Small intestine (tissue), 16 donors: Measurements from ENCODE around the gene AGPAT3. TPM values are rescaled to one million over a fixed set of nuclear protein-coding genes. Genes with fewer than 3 reads are reported as not detected.

Experiments used
- DNase-seq, 2 donors: peaks; one replicate each; pipeline versions ENCODE4 v3.0.0 to v3.0.0-alpha.2; 2013
- FAIRE-seq: peaks from 2 replicates; lab custom pipeline; 2012; peaks lifted over from hg19 to GRCh38; lab: Jason Lieb, UNC
- H3K27ac ChIP-seq, 3 donors: one replicate each; pipeline ENCODE4 v1.5.1; 2013; ENCODE audit warnings: low read length in 2 of 3, mild to moderate bottlenecking in 2 of 3, control low read depth in 1 of 3, inconsistent platforms in 1 of 3, low read depth in 1 of 3, moderate library complexity in 1 of 3
- H3K27me3 ChIP-seq, 3 donors: one replicate each; pipeline ENCODE4 v1.6.1; 2013; ENCODE audit warnings: low read length in 3 of 3, inconsistent platforms in 1 of 3; ENCODE audit not compliant: control insufficient read depth in 3 of 3, insufficient read depth in 3 of 3
- H3K36me3 ChIP-seq, 3 donors: one replicate each; pipeline ENCODE4 v1.6.1; 2013; ENCODE audit warnings: low read length in 3 of 3, inconsistent platforms in 1 of 3, low read depth in 1 of 3, mild to moderate bottlenecking in 1 of 3, moderate library complexity in 1 of 3; ENCODE audit not compliant: control insufficient read depth in 3 of 3, insufficient read depth in 2 of 3
- H3K4me1 ChIP-seq, 3 donors: one replicate each; pipeline ENCODE4 v1.6.1; 2013; ENCODE audit warnings: low read length in 2 of 3, inconsistent platforms in 1 of 3, low read depth in 1 of 3, mild to moderate bottlenecking in 1 of 3, moderate library complexity in 1 of 3; ENCODE audit not compliant: control insufficient read depth in 3 of 3, insufficient read depth in 2 of 3
- H3K4me3 ChIP-seq, 3 donors: one replicate each; pipeline ENCODE4 v1.5.1; 2013; ENCODE audit warnings: low read length in 3 of 3, control low read depth in 1 of 3, inconsistent platforms in 1 of 3, low read depth in 1 of 3, mild to moderate bottlenecking in 1 of 3, moderate library complexity in 1 of 3
- H3K9me3 ChIP-seq, 2 donors: one replicate each; pipeline ENCODE4 v1.6.1; 2013; ENCODE audit warnings: low read depth in 1 of 2, low read length in 1 of 2; ENCODE audit not compliant: control insufficient read depth in 2 of 2, insufficient read depth in 1 of 2
- WGBS, 3 donors: extraction: QIAGEN DNeasy Blood & Tissue Kit; methylation state at CpG; one replicate each; pipeline ENCODE4 v1.1.7; 2013; 5-methylcytosine and 5-hydroxymethylcytosine counted together
- long read RNA-seq, 10 donors: transcript quantifications; one replicate each; lab custom pipeline, GENCODE V29; 2026
- polyA plus RNA-seq, 4 donors: library from polyadenylated mRNA; stranded (reverse) in 3 of 4; unstranded in 1 of 4; fragments of 200-250 nt in 3 of 4; fragments of 120-200 nt in 1 of 4; gene quantifications; one replicate each; pipeline versions ENCODE4 v1.2.1 to v1.2.3, GENCODE V29; 2013
- donor health status: healthy with polysubstance abuse.
- donor health status: control.
- donor health status: control.
- donor health status: Bipolar disorder and iron deficiency.
- donor health status: healthy.

AGPAT3 gene, protein sequence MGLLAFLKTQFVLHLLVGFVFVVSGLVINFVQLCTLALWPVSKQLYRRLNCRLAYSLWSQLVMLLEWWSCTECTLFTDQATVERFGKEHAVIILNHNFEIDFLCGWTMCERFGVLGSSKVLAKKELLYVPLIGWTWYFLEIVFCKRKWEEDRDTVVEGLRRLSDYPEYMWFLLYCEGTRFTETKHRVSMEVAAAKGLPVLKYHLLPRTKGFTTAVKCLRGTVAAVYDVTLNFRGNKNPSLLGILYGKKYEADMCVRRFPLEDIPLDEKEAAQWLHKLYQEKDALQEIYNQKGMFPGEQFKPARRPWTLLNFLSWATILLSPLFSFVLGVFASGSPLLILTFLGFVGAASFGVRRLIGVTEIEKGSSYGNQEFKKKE
- 10 to 100 TPM; 21.3 to 93.2 (median 42.8) TPM for polyA plus RNA-seq
- long read RNA-seq, donor 1, full-length matches to known transcripts: 8 of 23 reads
- long read RNA-seq, donor 1, partial matches to known transcripts: 6 of 23 reads
- long read RNA-seq, donor 1, other reads (novel, unspliced or antisense): 9 of 23 reads
- long read RNA-seq, donor 2, full-length matches to known transcripts: 4 of 4 reads
- long read RNA-seq, donor 2, partial matches to known transcripts: 0 of 4 reads
- long read RNA-seq, donor 2, other reads (novel, unspliced or antisense): 0 of 4 reads
- long read RNA-seq, donor 3, full-length matches to known transcripts: 7 of 23 reads
- long read RNA-seq, donor 3, partial matches to known transcripts: 16 of 23 reads
- long read RNA-seq, donor 3, other reads (novel, unspliced or antisense): 0 of 23 reads
- long read RNA-seq, donor 4, full-length matches to known transcripts: 1 of 1 reads
- long read RNA-seq, donor 4, partial matches to known transcripts: 0 of 1 reads
- long read RNA-seq, donor 4, other reads (novel, unspliced or antisense): 0 of 1 reads
- long read RNA-seq, donor 5, full-length matches to known transcripts: 2 of 2 reads
- long read RNA-seq, donor 5, partial matches to known transcripts: 0 of 2 reads
- long read RNA-seq, donor 5, other reads (novel, unspliced or antisense): 0 of 2 reads
- long read RNA-seq, donor 6, full-length matches to known transcripts: 11 of 31 reads
- long read RNA-seq, donor 6, partial matches to known transcripts: 14 of 31 reads
- long read RNA-seq, donor 6, other reads (novel, unspliced or antisense): 6 of 31 reads
- long read RNA-seq, donor 7, full-length matches to known transcripts: 4 of 4 reads
- long read RNA-seq, donor 7, partial matches to known transcripts: 0 of 4 reads
- long read RNA-seq, donor 7, other reads (novel, unspliced or antisense): 0 of 4 reads
- long read RNA-seq, donor 8: 0 reads
- long read RNA-seq, donor 9, full-length matches to known transcripts: 4 of 4 reads
- long read RNA-seq, donor 9, partial matches to known transcripts: 0 of 4 reads
- long read RNA-seq, donor 9, other reads (novel, unspliced or antisense): 0 of 4 reads
- long read RNA-seq, donor 10, full-length matches to known transcripts: 5 of 5 reads
- long read RNA-seq, donor 10, partial matches to known transcripts: 0 of 5 reads
- long read RNA-seq, donor 10, other reads (novel, unspliced or antisense): 0 of 5 reads

DNA sequence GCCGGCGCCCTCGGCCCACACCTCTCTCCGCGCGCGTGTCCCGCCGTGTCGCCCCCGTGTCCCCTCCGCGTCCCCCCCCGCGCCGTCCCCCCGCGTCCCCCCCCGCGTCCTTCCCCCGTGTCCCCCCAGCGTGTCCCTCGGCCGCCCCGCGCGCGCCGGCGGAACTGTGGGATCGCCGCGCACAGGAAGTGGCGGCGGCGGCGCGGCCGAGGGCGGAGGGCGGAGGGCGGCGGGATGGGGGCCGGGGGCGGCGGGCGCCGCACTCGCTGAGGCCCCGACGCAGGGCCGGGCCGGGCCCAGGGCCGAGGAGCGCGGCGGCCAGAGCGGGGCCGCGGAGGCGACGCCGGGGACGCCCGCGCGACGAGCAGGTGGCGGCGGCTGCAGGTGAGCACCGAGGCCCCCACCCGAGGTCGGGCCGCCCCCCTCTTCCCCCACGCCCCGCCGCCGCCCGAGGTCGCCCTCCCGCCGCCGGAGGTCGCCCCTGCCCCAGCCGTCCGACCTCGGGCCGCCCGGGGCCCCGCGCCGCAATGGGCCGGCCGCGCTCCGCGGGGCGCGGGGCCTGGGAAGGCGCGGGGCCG, at the start of gene AGPAT3:
TSS of gene AGPAT3 (plus strand) at position 262 of the 578 bp plus-strand sequence. CDS start 94,459 bp downstream, outside the sequence.
- 0 to 2% (median 1%) methylated on average over 11 to 102 of the region's 102 CpGs for WGBS, 3 donors
- H3K4me3 ChIP-seq: peak within 1 kb of the TSS; percentile 37 to 91 (median 80)
- H3K27ac ChIP-seq: peak within 1 kb of the TSS; percentile 89 to 99 (median 94)
- no peaks in the 10 kb centered on the region for H3K27me3 ChIP-seq
- no peaks in the 10 kb centered on the region for H3K9me3 ChIP-seq
- DNase-seq (no peak), FAIRE-seq (no peak)
- peaks cover 2 to 34% (median 6%) of the 10 kb centered on the region in 3 donors for H3K4me1 ChIP-seq
- peaks cover 0 to 11% (median 1%) of the 10 kb centered on the region in 3 donors for H3K36me3 ChIP-seq

DNA sequence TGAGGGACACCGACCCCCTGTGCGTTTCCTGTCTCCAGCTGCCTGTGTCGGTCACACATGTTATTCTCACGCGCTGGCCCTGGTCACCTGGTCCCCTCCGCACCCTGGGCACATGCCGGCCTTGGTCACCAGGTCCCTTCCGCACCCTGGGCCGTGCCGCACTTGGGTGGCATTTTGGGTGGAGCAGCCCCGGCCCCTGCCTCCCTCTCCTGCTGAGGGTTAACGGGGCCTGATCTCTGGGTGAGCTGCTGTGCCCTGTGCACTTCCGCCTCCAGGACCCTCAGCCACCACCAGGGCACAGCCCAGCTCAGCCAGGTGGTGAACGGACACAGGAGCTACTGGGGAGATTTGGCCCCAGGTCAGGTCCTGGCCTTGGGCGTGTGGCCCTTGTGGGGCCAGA, 49.0 kb upstream of the AGPAT3 start:
- 88 to 90% (median 89%) methylated on average over 15 of the region's 15 CpGs for WGBS, 3 donors
- H3K27ac ChIP-seq: no peak overlapping the region
- no peaks in the 10 kb centered on the region for H3K27me3 ChIP-seq
- DNase-seq (no peak), FAIRE-seq (no peak)
- peaks cover 0 to 11% of the 10 kb centered on the region in 2 donors for H3K9me3 ChIP-seq
- no peaks in the 10 kb centered on the region for H3K36me3 ChIP-seq
- H3K4me1 ChIP-seq: peaks cover 0 to 5% (median 0%) of the 10 kb centered on the region in 3 donors
- no peak overlapping the region for H3K4me3 ChIP-seq

DNA sequence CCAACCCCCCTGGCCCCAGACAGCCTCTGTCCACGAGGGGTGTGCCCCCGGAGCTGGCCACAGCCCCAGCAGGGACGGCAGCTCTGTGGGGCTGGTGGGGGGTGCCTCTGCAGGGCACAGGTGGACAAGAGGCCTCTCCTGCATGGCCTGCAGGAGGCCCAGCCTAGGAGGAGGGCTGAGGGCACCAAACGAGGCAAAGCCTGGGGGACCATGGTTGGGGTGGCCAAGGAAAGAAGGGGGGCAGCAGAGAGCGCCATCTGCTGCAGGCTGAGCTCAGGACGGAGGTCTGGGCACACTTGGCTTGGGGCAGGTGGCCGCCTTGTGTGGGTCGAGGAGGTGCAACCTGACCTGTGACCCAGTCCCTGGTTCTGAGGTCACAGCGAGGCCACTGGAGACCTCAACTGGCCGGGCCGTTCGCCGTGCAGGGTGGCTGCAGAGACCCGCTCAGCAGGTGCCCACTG, 48.4 kb upstream of the AGPAT3 start:
- WGBS, 3 donors: 71 to 80% (median 78%) methylated on average over 13 to 14 of the region's 14 CpGs
- Histone ChIP-seq H3K27ac (no peak overlapping the region), H3K27me3 (no peaks in the 10 kb centered on the region), H3K4me3 (no peak overlapping the region), H3K9me3 (peaks cover 0 to 11% of the 10 kb centered on the region in 2 donors), H3K36me3 (no peaks in the 10 kb centered on the region), H3K4me1 (peaks cover 0 to 3% (median 0%) of the 10 kb centered on the region in 3 donors)
- DNase-seq: no peak
- no peak for FAIRE-seq

DNA sequence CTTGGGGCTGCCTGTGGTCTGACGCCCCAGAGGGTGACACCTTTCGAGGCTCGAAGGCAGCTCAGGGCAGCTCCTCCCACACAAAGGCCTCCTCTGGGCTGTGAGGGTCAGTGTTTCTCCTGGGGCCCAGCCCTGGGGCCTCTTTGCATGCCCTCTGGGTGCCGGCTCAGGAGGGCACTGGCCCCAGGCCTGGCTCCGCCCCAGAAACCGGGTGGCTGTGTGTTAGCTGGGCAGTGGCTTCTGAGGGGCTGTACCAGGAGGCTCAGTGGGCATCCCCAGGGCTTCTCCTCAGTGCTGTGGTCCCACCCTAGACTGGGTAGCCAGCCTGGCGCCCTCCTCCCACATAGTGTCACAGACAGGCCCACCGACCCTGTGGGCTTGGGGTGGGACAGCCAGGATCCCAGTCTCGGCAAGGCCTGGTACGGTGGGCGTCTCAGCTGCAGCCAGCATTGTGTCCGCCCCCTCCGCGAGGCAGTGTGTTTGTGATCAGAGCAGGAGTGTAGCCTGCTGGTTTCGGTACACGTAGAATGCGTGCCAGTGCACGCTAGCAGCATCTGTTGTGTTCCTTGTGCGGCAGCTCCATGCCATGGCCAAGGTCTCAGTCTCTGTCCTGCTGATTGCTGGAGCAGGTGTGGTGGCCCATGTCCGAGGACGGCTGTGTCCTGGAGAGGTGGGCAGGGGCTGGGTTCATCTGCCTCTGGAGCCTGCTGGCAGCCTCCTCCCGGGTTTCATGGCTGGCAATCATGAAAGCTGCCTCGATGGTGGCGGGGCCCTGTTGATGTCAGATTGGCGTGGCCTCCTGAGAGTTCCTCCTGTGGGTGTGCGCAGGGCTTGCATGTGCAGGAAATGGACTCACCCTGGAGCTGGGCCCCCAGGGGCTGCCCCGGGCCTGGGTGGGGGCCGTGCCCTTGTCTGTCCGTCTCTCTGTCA, 47.6 kb upstream of the AGPAT3 start:
- no peaks in the 10 kb centered on the region for H3K27me3 ChIP-seq
- FAIRE-seq: no peak

DNA sequence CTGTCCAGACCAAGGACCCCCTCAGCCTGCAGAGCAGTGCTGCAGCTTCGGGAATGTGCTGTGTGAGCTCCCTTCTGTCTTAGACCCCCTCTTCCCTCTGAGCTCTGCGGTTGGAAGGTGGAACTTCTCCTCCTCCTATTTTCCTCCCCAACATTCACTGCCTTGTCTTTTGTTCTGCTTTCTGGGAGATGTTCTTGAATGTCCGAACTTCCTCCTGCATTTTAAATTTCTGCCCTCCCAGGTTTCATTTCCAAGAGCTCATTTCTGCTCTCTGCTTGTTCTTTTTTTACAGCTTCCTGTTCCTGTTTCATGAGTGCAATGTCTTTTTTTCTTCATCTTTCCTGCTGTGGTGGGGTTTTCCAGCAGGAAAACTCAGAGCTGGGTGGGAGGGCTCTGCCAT, 46.3 kb upstream of the AGPAT3 start:
- peaks cover 0 to 11% of the 10 kb centered on the region in 2 donors for H3K9me3 ChIP-seq
- no peaks in the 10 kb centered on the region for H3K36me3 ChIP-seq
- FAIRE-seq (no peak), DNase-seq (no peak)
- peaks cover 0 to 3% (median 0%) of the 10 kb centered on the region in 3 donors for H3K4me1 ChIP-seq
- WGBS, 3 donors: 79 to 95% (median 82%) methylated on average over 3 of the region's 3 CpGs
- no peak overlapping the region for H3K4me3 ChIP-seq
- no peak overlapping the region for H3K27ac ChIP-seq
- no peaks in the 10 kb centered on the region for H3K27me3 ChIP-seq

More for the DNA sequence above, 47.6 kb upstream of the AGPAT3 start:
- 81 to 87% (median 82%) methylated on average over 28 to 29 of the region's 29 CpGs for WGBS, 3 donors
- H3K36me3 ChIP-seq: no peaks in the 10 kb centered on the region
- no peak overlapping the region for H3K27ac ChIP-seq
- peaks cover 0 to 3% (median 0%) of the 10 kb centered on the region in 3 donors for H3K4me1 ChIP-seq
- DNase-seq: no peak
- peaks cover 0 to 11% of the 10 kb centered on the region in 2 donors for H3K9me3 ChIP-seq
- H3K4me3 ChIP-seq: no peak overlapping the region

DNA sequence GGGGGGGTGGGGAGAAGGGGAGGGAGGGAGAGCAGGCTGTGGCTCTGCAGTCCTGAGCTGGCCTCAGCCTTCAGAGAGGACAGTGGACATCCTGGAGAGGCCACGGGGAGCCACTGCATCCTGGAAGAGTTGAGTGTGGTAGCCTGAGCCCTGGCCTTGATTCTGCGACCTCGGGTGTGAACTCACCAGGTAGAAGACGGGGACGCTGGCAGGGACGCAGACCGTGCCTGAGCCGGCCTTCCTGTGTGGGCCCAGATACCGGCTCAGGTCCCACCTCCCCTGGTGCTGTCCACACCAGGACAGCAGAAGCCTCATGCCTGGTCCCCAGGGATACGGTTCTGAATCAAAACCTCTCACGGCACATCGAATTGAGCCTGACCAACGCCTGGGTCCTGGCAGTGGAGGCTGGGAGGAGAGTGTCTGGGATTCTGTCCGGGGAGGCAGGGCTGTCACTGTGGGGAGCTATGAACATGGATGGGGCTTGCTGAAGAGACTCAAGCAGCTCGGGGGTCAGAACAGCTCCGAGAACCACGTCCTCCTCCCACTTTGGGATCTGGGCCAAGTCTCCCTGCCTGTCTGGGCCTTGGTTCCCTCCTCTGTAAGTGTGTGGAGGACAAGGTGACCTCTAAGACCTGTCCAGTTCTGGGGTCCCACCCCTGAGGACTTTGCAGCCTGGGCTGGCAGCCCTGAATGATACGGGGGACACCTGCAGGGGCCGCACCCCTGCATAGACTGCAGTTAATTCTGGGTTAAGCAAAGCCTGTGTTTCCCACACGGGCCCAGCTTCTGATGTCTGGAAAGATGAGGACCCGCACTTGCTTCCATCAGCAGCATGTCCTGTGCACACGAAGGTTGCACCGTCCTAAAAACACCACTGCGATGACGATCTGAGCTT, 45.3 kb upstream of the AGPAT3 start:
- Histone ChIP-seq H3K4me1 (peaks cover 0 to 3% (median 0%) of the 10 kb centered on the region in 3 donors), H3K27me3 (no peaks in the 10 kb centered on the region), H3K4me3 (no peak overlapping the region), H3K9me3 (peaks cover 0 to 11% of the 10 kb centered on the region in 2 donors), H3K27ac (no peak overlapping the region), H3K36me3 (no peaks in the 10 kb centered on the region)
- DNase-seq: no peak
- FAIRE-seq: no peak
- WGBS, 3 donors: 89 to 94% (median 92%) methylated on average over 25 of the region's 25 CpGs
